ENCODE data around the gene PCMT1.

PCMT1 gene

GRCh38 chr6:149779644-149779963 lies 30.1 kb downstream of the PCMT1 start:
- Histone ChIP-seq H3K27me3 (ENCODE audit: insufficient read depth, low read length) (no peaks in the 10 kb centered on the region), H3K36me3 (ENCODE audit: insufficient read depth, low read length) (peaks cover 73% of the 10 kb centered on the region), H3K9me2 (ENCODE audit: low read depth, low read length) (no peaks in the 10 kb centered on the region), H3K27ac (ENCODE audit: low read depth, low read length, poor library complexity, severe bottlenecking) (no peak overlapping the region), H3K4me1 (ENCODE audit: insufficient read depth, low read length, severe bottlenecking) (no peaks in the 10 kb centered on the region), H2AFZ (ENCODE audit: low read length) (no peak overlapping the region), H3K79me2 (ENCODE audit: insufficient read depth, low read length) (no peaks in the 10 kb centered on the region), H3K4me3 (ENCODE audit: low read depth, low read length, poor library complexity, severe bottlenecking) (no peak overlapping the region), H3F3A (ENCODE audit: insufficient read depth, low read length) (no peaks in the 10 kb centered on the region), H3K4me2 (ENCODE audit: low read length) (no peak overlapping the region), H3K9me3 (ENCODE audit: low read length) (no peaks in the 10 kb centered on the region), H3K9ac (ENCODE audit: low read length) (no peak overlapping the region), H4K20me1 (ENCODE audit: insufficient read depth, low read length) (no peaks in the 10 kb centered on the region)
- TF ChIP-seq EZH2 (IDR thresholded peaks at IDR 0.05; ENCODE audit: borderline replicate concordance, low read length) (no peak), CTCF (IDR thresholded peaks at IDR 0.05; ENCODE audit: low read length) (no peak)

- no peaks in the 10 kb centered on the region for H3K27me3 ChIP-seq (ENCODE audit: insufficient read depth, low read length)
- no peak overlapping the region for H2AFZ ChIP-seq (ENCODE audit: low read length)
- no peaks in the 10 kb centered on the region for H4K20me1 ChIP-seq (ENCODE audit: insufficient read depth, low read length)
- H3K79me2 ChIP-seq (ENCODE audit: insufficient read depth, low read length) = no peaks in the 10 kb centered on the region
- no peaks in the 10 kb centered on the region for H3F3A ChIP-seq (ENCODE audit: insufficient read depth, low read length)
- H3K9me3 ChIP-seq (ENCODE audit: low read length) = no peaks in the 10 kb centered on the region
- no peak overlapping the region for H3K4me2 ChIP-seq (ENCODE audit: low read length)
- H3K9me2 ChIP-seq (ENCODE audit: low read depth, low read length) = no peaks in the 10 kb centered on the region
- no peak overlapping the region for H3K9ac ChIP-seq (ENCODE audit: low read length)
- H3K36me3 ChIP-seq (ENCODE audit: insufficient read depth, low read length) = peaks cover 57% of the 10 kb centered on the region
- no peaks in the 10 kb centered on the region for H3K4me1 ChIP-seq (ENCODE audit: insufficient read depth, low read length, severe bottlenecking)
- TF ChIP-seq EZH2 (IDR thresholded peaks at IDR 0.05; ENCODE audit: borderline replicate concordance, low read length) (no peak), CTCF (IDR thresholded peaks at IDR 0.05; ENCODE audit: low read length) (no peak)
- no peak overlapping the region for H3K4me3 ChIP-seq (ENCODE audit: low read depth, low read length, poor library complexity, severe bottlenecking)
- H3K27ac ChIP-seq (ENCODE audit: low read depth, low read length, poor library complexity, severe bottlenecking) = no peak overlapping the region
These were observed 32.2 kb downstream of the PCMT1 start for GRCh38 chr6:149781715-149782114.

- Histone ChIP-seq H3K9me2 (ENCODE audit: low read depth, low read length) (no peaks in the 10 kb centered on the region), H4K20me1 (ENCODE audit: insufficient read depth, low read length) (no peaks in the 10 kb centered on the region), H3F3A (ENCODE audit: insufficient read depth, low read length) (no peaks in the 10 kb centered on the region), H3K4me3 (ENCODE audit: low read depth, low read length, poor library complexity, severe bottlenecking) (no peak overlapping the region), H3K4me2 (ENCODE audit: low read length) (no peak overlapping the region), H3K36me3 (ENCODE audit: insufficient read depth, low read length) (peaks cover 51% of the 10 kb centered on the region), H3K9ac (ENCODE audit: low read length) (no peak overlapping the region), H3K9me3 (ENCODE audit: low read length) (no peaks in the 10 kb centered on the region), H3K79me2 (ENCODE audit: insufficient read depth, low read length) (no peaks in the 10 kb centered on the region), H3K27me3 (ENCODE audit: insufficient read depth, low read length) (no peaks in the 10 kb centered on the region), H3K27ac (ENCODE audit: low read depth, low read length, poor library complexity, severe bottlenecking) (no peak overlapping the region), H3K4me1 (ENCODE audit: insufficient read depth, low read length, severe bottlenecking) (no peaks in the 10 kb centered on the region), H2AFZ (ENCODE audit: low read length) (no peak overlapping the region)
- no peak for TF ChIP-seq CTCF (IDR thresholded peaks at IDR 0.05; ENCODE audit: low read length)
- no peak for TF ChIP-seq EZH2 (IDR thresholded peaks at IDR 0.05; ENCODE audit: borderline replicate concordance, low read length)
These were observed 32.8 kb downstream of the PCMT1 start for GRCh38 chr6:149782337-149782736.

Data from OCI-LY1 (cell line).